ENCODE measurements around the gene KRT79. TPM values are rescaled to one million over a fixed set of nuclear protein-coding genes. Genes with fewer than 3 reads are reported as not detected.

Gene KRT79
- total RNA-seq, 1 donor from 2014 or later = not detected

DNA sequence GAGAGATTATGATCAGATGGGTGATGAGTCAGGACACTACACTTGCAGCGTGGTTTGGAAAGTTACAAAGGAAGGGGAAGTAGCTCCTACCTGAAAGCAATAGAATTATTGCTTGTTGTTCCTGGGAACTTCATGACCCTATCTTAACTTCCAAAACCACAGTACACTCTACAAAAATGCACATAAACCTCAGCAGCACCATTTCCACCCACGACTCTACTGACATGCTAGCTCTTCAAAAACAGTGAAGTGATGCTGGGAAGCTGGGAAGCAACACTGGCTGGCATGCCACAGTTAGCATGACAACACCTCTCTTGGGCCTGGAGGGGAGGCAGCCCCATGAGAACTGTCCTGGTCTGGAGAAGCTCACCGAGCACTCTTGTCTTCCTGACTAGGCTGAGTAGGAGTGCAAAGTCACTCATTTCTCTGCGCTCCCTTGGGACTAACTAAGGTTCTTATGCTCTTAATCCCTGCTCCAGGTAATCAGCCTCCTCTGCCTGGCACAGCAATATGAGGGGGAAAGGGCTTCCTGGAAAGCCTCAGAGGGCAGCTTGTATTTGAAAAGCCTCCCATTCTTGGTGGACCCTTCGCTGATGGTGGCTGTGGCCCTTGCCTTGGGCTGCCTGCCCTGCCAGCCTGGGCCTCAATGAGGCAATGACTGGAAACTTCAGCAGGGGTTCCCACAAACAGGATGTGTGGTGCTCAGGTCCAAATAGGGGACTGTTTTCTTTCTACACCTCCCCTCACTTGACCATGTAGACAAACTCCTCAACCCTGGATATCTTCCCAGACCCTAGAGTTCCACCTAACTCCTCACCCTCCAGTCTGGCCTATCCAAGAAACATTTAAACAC lies 39.4 kb downstream of the KRT79 start:
- peaks cover 52% of the 10 kb centered on the region for H3K27me3 Mint-ChIP-seq (ENCODE audit: low read depth)
- no peaks in the 10 kb centered on the region for H3K4me1 Mint-ChIP-seq
- no peak for DNase-seq (ENCODE audit: low spot score in 2 of 2, unreplicated experiment in 2 of 2)
- no peak overlapping the region for H3K4me3 Mint-ChIP-seq
- no peaks in the 10 kb centered on the region for H3K9me3 Mint-ChIP-seq
- TF ChIP-seq, protein P1, sequence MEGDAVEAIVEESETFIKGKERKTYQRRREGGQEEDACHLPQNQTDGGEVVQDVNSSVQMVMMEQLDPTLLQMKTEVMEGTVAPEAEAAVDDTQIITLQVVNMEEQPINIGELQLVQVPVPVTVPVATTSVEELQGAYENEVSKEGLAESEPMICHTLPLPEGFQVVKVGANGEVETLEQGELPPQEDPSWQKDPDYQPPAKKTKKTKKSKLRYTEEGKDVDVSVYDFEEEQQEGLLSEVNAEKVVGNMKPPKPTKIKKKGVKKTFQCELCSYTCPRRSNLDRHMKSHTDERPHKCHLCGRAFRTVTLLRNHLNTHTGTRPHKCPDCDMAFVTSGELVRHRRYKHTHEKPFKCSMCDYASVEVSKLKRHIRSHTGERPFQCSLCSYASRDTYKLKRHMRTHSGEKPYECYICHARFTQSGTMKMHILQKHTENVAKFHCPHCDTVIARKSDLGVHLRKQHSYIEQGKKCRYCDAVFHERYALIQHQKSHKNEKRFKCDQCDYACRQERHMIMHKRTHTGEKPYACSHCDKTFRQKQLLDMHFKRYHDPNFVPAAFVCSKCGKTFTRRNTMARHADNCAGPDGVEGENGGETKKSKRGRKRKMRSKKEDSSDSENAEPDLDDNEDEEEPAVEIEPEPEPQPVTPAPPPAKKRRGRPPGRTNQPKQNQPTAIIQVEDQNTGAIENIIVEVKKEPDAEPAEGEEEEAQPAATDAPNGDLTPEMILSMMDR (IDR thresholded peaks at IDR 0.05; ENCODE audit: unreplicated experiment) = no peak
- no peak overlapping the region for H3K27ac Mint-ChIP-seq
- no peaks in the 10 kb centered on the region for H3K36me3 Mint-ChIP-seq

DNA sequence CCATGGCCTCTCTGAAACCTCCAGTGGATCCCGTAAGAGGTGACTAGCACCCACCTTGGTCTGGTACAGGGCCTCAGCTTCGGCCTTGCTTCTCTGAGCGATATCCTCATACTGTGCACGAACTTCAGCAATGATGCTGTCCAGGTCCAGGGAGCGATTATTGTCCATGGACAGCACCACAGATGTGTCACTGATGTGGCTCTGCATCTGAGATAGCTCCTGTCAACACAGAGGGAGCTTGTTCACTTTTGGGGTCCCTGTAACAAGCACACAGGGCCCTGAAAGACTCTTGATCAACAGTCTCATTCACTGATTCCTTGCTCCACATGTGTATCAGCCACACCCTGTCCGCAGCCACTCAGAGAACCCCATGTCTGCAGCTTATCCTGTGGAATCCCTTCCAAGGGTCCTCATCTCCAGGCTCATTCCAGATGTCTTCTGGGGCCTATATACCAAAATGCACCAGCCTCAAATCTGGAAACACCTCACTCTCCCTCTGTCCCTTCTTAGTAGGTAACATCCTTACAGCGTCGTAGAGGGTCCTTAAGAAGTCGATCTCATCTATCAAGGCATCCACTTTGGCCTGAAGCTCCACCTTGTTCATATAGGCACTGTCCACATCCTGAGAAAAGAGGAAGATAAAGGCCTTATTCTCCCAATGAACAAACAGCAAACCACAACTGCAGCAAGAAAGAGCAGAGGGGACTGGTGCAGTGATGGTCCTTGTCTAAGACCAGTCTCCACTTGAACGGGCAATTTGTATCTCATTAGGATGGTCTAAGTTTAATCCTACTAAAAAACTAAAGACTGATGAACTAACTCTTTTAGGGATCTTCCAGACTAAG lies 41.7 kb downstream of the KRT79 start:
- H3K36me3 Mint-ChIP-seq = no peaks in the 10 kb centered on the region
- peaks cover 65% of the 10 kb centered on the region for H3K27me3 Mint-ChIP-seq (ENCODE audit: low read depth)
- TF ChIP-seq, protein P1 (IDR thresholded peaks at IDR 0.05; ENCODE audit: unreplicated experiment) = no peak
- H3K9me3 Mint-ChIP-seq = no peaks in the 10 kb centered on the region
- peaks cover 7% of the 10 kb centered on the region for H3K4me1 Mint-ChIP-seq
- DNase-seq (ENCODE audit: low spot score in 2 of 2, unreplicated experiment in 2 of 2) = no peak
- H3K4me3 Mint-ChIP-seq = no peak overlapping the region
- H3K27ac Mint-ChIP-seq = no peak overlapping the region

DNA sequence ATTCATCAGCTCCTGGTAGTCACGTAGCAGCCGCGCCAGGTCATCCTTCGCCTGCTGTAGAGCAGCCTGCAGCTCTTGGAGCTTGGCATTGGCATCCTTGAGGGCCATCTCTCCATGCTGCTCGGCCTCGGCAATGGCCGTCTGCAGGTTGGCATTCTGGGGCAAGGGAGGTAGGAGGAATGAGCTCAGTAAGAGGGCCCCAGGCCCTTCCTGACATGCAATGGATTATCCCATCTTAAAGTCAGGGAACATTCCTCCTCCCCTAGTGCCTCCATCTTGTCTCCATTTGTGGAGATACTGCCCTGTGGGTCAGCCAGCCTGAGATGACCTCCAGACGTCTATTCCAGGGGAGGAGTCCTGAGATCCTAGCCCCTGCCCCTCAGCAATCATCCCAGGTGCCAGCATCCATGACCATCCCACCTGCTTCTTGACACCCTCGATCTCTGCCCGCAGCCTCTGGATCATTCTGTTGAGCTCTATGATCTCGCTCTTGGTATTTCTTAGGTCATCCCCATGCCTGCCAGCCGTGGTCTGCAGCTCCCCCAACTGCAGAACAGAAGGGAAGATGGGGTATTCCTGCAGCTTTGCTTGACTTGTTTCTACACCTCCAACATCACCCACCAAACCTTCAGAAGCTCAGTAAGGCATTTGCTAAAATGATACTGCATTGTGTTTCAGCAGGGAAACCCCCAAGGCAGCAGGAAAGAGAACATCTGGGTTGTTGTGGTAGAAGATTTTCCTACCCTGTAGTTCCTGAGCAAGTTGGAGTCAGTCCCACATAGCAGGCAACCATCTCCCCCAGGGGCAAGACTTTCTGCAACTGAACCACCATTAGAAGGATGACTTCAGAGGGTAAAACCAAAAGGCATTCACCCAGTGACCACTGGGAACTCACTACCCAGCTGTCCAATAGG lies 42.6 kb downstream of the KRT79 start:
- peaks cover 7% of the 10 kb centered on the region for H3K4me1 Mint-ChIP-seq
- H3K4me3 Mint-ChIP-seq = no peak overlapping the region
- TF ChIP-seq, protein P1 (IDR thresholded peaks at IDR 0.05; ENCODE audit: unreplicated experiment) = no peak
- H3K9me3 Mint-ChIP-seq = no peaks in the 10 kb centered on the region
- H3K27ac Mint-ChIP-seq = no peak overlapping the region
- no peaks in the 10 kb centered on the region for H3K36me3 Mint-ChIP-seq
- no peak for DNase-seq (ENCODE audit: low spot score in 2 of 2, unreplicated experiment in 2 of 2)
- peaks cover 65% of the 10 kb centered on the region for H3K27me3 Mint-ChIP-seq (ENCODE audit: low read depth)

DNA sequence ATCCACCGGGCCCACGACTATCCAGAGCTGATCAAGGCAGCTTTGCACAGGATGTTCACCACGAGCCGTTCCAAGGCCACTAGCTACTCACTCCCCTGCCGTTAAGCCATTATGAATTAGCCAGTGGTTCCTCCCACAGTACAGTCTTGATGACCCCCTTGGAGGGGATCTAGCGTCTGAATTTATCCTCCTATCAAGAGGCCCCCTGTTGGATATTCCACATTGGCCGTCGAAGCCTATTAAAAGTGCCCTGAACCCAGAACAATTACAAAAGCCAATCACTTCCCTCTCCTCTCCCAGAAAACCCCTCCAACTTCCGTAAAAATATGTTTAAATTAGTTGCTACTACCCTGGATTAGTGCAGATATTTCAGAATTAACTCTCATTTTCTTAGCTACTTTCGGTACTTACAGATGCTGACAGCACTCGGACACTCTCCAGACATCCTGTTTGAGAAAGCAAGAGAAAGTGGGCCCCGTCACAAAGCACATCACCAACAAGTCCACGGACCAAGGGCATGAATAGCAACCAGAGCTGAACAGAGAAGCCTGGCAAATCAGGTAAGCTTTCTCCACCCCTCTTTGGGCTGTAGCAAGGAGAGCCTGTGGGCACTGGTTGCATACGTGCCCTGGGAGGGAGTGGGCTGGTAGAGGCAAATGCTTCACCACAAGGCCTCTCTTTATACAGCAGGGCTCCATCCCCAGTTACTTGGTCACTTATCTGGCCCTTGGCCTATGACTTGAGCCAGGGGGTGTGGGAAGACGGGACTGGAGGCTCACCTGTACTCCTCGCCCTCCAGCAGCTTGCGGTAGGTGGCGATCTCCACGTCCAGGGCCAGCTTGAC lies 43.5 kb downstream of the KRT79 start:
- Mint-ChIP-seq H3K36me3 (no peaks in the 10 kb centered on the region), H3K27ac (no peak overlapping the region), H3K27me3 (ENCODE audit: low read depth) (peaks cover 64% of the 10 kb centered on the region)

More for the DNA sequence above, 43.5 kb downstream of the KRT79 start:
- peaks cover 2% of the 10 kb centered on the region for H3K9me3 Mint-ChIP-seq
- peaks cover 7% of the 10 kb centered on the region for H3K4me1 Mint-ChIP-seq
- no peak overlapping the region for H3K4me3 Mint-ChIP-seq
- DNase-seq (ENCODE audit: low spot score in 2 of 2, unreplicated experiment in 2 of 2) = no peak
- TF ChIP-seq, protein P1 (IDR thresholded peaks at IDR 0.05; ENCODE audit: unreplicated experiment) = no peak
